DOHH2 (cell line): ENCODE measurements around the gene FBLN1.

Experiments
- H3F3A ChIP-seq: fragments of 200-600 bp; sonication (generic), shearing (Covaris generic); 2 replicates; pipeline ENCODE4 v1.6.0; 2016; ENCODE audit warnings: antibody characterized with exemption, mild to moderate bottlenecking; ENCODE audit not compliant: control insufficient read depth, insufficient read depth
- H3K27ac ChIP-seq: fragments of 200-600 bp; sonication (generic); 2 replicates; pipeline ENCODE4 v1.5.1; 2014; ENCODE audit warnings: low read depth, mild to moderate bottlenecking, low read length, moderate library complexity
- H3K27me3 ChIP-seq: fragments of 200-600 bp; sonication (generic); 2 replicates; pipeline ENCODE4 v1.6.1; 2014; ENCODE audit warnings: mild to moderate bottlenecking, low read length, mixed read lengths; ENCODE audit not compliant: control insufficient read depth
- H3K36me3 ChIP-seq: fragments of 200-600 bp; sonication (generic); 2 replicates; pipeline ENCODE4 v1.6.1; 2014; ENCODE audit warnings: mild to moderate bottlenecking, low read length, moderate library complexity, mixed read lengths; ENCODE audit not compliant: control insufficient read depth
- H3K4me1 ChIP-seq: fragments of 200-600 bp; sonication (generic); 2 replicates; pipeline ENCODE4 v1.6.1; 2014; ENCODE audit warnings: mild to moderate bottlenecking, low read length, mixed read lengths; ENCODE audit not compliant: control insufficient read depth
- H3K4me2 ChIP-seq: fragments of 200-600 bp; sonication (generic); 2 replicates; pipeline ENCODE4 v1.6.0; 2014; ENCODE audit warnings: mild to moderate bottlenecking, low read length, moderate library complexity
- H3K4me3 ChIP-seq: fragments of 200-600 bp; sonication (generic); 2 replicates; pipeline ENCODE4 v1.5.1; 2014; ENCODE audit warnings: mild to moderate bottlenecking, low read length, mixed read lengths
- H3K79me2 ChIP-seq: fragments of 200-600 bp; sonication (generic); 2 replicates; pipeline ENCODE4 v1.6.1; 2014; ENCODE audit warnings: mild to moderate bottlenecking, low read length, mixed read lengths; ENCODE audit not compliant: control insufficient read depth
- H3K9me2 ChIP-seq: fragments of 200-600 bp; sonication (generic); replicated peaks from 2 replicates; pipeline ENCODE4 v1.6.1; 2014; ENCODE audit warnings: mild to moderate bottlenecking, low read length, mixed read lengths; ENCODE audit not compliant: control insufficient read depth
- H3K9me3 ChIP-seq: fragments of 200-600 bp; sonication (generic); 2 replicates; pipeline ENCODE4 v1.6.1; 2014; ENCODE audit warnings: antibody characterized with exemption, low read length, mixed read lengths; ENCODE audit not compliant: control insufficient read depth, insufficient read depth
- H4K20me1 ChIP-seq: fragments of 200-600 bp; sonication (generic); 2 replicates; pipeline ENCODE4 v1.6.0; 2014; ENCODE audit warnings: low read depth, mild to moderate bottlenecking, antibody characterized with exemption, low read length, moderate library complexity; ENCODE audit not compliant: control insufficient read depth, insufficient read depth
- CTCF ChIP-seq: fragments of 200-600 bp; sonication (generic); IDR thresholded peaks from one replicate; pipeline ENCODE4 v1.5.1; 2014; ENCODE audit warnings: antibody characterized with exemption, mild to moderate bottlenecking, low read depth, low read length; ENCODE audit not compliant: poor library complexity, severe bottlenecking
- EZH2phosphoT487 ChIP-seq: fragments of 200-600 bp; sonication (generic); IDR thresholded peaks from 2 replicates; pipeline ENCODE4 v1.6.1; 2017; ENCODE audit warnings: borderline replicate concordance, mild to moderate bottlenecking, antibody characterized with exemption, low read length, moderate library complexity, mixed read lengths

FBLN1 gene

DNA sequence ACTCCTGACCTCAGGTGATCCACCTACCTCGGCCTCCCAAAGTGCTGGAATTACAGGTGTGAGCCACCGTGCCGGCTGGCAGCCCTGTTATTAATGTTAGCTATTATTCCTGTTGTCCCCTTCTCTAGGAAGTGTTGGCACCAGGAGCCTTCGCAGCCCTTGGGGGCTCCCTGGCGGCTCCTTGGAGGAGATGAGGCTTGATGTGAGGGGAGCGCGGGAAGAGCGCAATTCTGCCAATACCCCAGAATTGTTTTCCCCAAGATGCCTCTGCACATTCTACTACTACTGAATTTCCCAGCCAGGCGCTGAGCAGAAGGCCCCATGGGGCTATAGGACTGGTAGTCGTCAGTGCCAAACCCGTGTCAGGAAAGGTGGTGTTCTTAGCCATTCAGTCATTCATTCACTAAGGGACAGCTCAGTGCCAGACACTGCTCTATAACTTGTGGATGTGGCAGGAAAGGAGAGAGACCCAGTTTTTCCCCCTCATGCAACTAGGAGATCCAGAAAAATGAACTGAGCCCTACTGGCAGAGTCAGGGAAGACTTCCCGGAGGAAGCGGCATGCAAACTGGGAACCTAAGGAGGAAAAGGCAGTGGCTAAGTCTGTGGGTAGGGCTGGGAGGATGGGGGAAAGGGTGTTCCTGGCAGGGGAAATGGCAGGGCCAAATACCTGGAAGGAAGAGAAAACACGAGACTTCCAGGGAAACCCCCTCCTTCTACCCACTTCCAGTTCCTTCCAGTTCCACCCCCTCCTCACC, 3.5 kb downstream of the FBLN1 start:
- Histone ChIP-seq H3K4me1 (no peaks in the 10 kb centered on the region), H3K27ac (no peak overlapping the region), H3K4me2 (no peak overlapping the region), H4K20me1 (no peaks in the 10 kb centered on the region), H3K9me3 (no peaks in the 10 kb centered on the region), H3K4me3 (no peak overlapping the region), H3F3A (no peaks in the 10 kb centered on the region), H3K27me3 (no peaks in the 10 kb centered on the region), H3K79me2 (no peaks in the 10 kb centered on the region), H3K9me2 (no peaks in the 10 kb centered on the region), H3K36me3 (no peaks in the 10 kb centered on the region)
- TF ChIP-seq CTCF (no peak), EZH2phosphoT487 (no peak)

- Histone ChIP-seq H3F3A (no peaks in the 10 kb centered on the region), H3K27ac (no peak overlapping the region), H3K4me1 (no peaks in the 10 kb centered on the region), H3K27me3 (no peaks in the 10 kb centered on the region), H3K79me2 (no peaks in the 10 kb centered on the region), H3K9me3 (no peaks in the 10 kb centered on the region), H3K4me2 (no peak overlapping the region), H3K9me2 (no peaks in the 10 kb centered on the region), H3K36me3 (no peaks in the 10 kb centered on the region), H4K20me1 (no peaks in the 10 kb centered on the region), H3K4me3 (no peak overlapping the region)
- TF ChIP-seq CTCF (no peak), EZH2phosphoT487 (no peak)
Measured at GRCh38 chr22:45506816-45507360, 4.2 kb downstream of the FBLN1 start.

- TF ChIP-seq CTCF (no peak), EZH2phosphoT487 (no peak)
- H3K79me2 ChIP-seq: no peaks in the 10 kb centered on the region
- no peaks in the 10 kb centered on the region for H3K4me1 ChIP-seq
Measured at GRCh38 chr22:45507798-45508197, 5.1 kb downstream of the FBLN1 start.

More at GRCh38 chr22:45507798-45508197, 5.1 kb downstream of the FBLN1 start:
- Histone ChIP-seq H4K20me1 (no peaks in the 10 kb centered on the region), H3K27me3 (no peaks in the 10 kb centered on the region), H3K4me3 (no peak overlapping the region), H3K4me2 (no peak overlapping the region), H3F3A (no peaks in the 10 kb centered on the region), H3K9me3 (no peaks in the 10 kb centered on the region), H3K9me2 (no peaks in the 10 kb centered on the region), H3K36me3 (no peaks in the 10 kb centered on the region), H3K27ac (no peak overlapping the region)
